Astrocyte (in vitro differentiated cells and primary cell): ENCODE results near the gene VOPP1. TPM values are rescaled to one million over a fixed set of nuclear protein-coding genes. Genes with fewer than 3 reads are reported as not detected.

Source experiments
- DNase-seq: peaks from one replicate; pipeline ENCODE4 v3.0.0-alpha.2; 2010; ENCODE audit warnings: low read depth
- FAIRE-seq: peaks from 2 replicates; lab custom pipeline; 2011; peaks lifted over from hg19 to GRCh38; lab: Jason Lieb, UNC
- H2AFZ ChIP-seq: 2 replicates; pipeline ENCODE4 v1.6.0; 2012; ENCODE audit warnings: low read depth, low read length, inconsistent platforms
- H3K27ac ChIP-seq: 2 replicates; pipeline ENCODE4 v1.5.1; 2011; ENCODE audit warnings: low read depth, low read length, inconsistent platforms
- H3K27me3 ChIP-seq: 2 replicates; pipeline ENCODE4 v1.6.0; 2011; ENCODE audit warnings: low read length, inconsistent platforms; ENCODE audit not compliant: insufficient read depth
- H3K36me3 ChIP-seq: 2 replicates; pipeline ENCODE4 v1.5.1; 2011; ENCODE audit warnings: low read length, inconsistent platforms; ENCODE audit not compliant: insufficient read depth
- H3K4me1 ChIP-seq: 2 replicates; pipeline ENCODE4 v1.5.1; 2011; ENCODE audit warnings: low read length, inconsistent platforms; ENCODE audit not compliant: insufficient read depth
- H3K4me2 ChIP-seq: 2 replicates; pipeline ENCODE4 v1.6.0; 2012; ENCODE audit warnings: low read length, inconsistent platforms
- H3K4me3 ChIP-seq: 2 replicates; pipeline ENCODE4 v1.5.1; 2011; ENCODE audit warnings: low read depth, mild to moderate bottlenecking, low read length, inconsistent platforms; ENCODE audit not compliant: insufficient read depth
- H3K79me2 ChIP-seq: 2 replicates; pipeline ENCODE4 v1.6.0; 2012; ENCODE audit warnings: mild to moderate bottlenecking, low read length, inconsistent platforms; ENCODE audit not compliant: insufficient read depth
- H3K9ac ChIP-seq: 2 replicates; pipeline ENCODE4 v1.6.0; 2012; ENCODE audit warnings: mild to moderate bottlenecking, low read length, inconsistent platforms
- H3K9me3 ChIP-seq: 2 replicates; pipeline ENCODE4 v1.5.1; 2012; ENCODE audit warnings: low read depth, mild to moderate bottlenecking, low read length, inconsistent platforms; ENCODE audit not compliant: insufficient read depth
- H4K20me1 ChIP-seq: 2 replicates; pipeline ENCODE4 v1.6.0; 2012; ENCODE audit warnings: low read length, inconsistent platforms; ENCODE audit not compliant: insufficient read depth
- H3K27ac Mint-ChIP-seq: one replicate; pipeline ENCODE4 v1.8.0; 2021; ENCODE audit warnings: mild to moderate bottlenecking, mixed read lengths; ENCODE audit not compliant: unreplicated experiment
- H3K27me3 Mint-ChIP-seq: one replicate; pipeline ENCODE4 v1.8.0; 2021; ENCODE audit warnings: low read depth, mixed read lengths; ENCODE audit not compliant: unreplicated experiment
- H3K36me3 Mint-ChIP-seq: one replicate; pipeline ENCODE4 v1.8.0; 2021; ENCODE audit warnings: low read depth, mixed read lengths; ENCODE audit not compliant: unreplicated experiment
- H3K4me1 Mint-ChIP-seq: one replicate; pipeline ENCODE4 v1.8.0; 2021; ENCODE audit warnings: low read depth, mixed read lengths; ENCODE audit not compliant: unreplicated experiment
- H3K4me3 Mint-ChIP-seq: one replicate; pipeline ENCODE4 v1.8.0; 2021; ENCODE audit warnings: mild to moderate bottlenecking, moderate library complexity, mixed read lengths; ENCODE audit not compliant: unreplicated experiment
- H3K9me3 Mint-ChIP-seq: one replicate; pipeline ENCODE4 v1.8.0; 2021; ENCODE audit warnings: mild to moderate bottlenecking, mixed read lengths; ENCODE audit not compliant: unreplicated experiment
- EZH2 ChIP-seq: IDR thresholded peaks from 2 replicates; pipeline ENCODE4 v1.6.1; 2012; ENCODE audit warnings: mild to moderate bottlenecking, low read length, inconsistent platforms; ENCODE audit not compliant: insufficient read depth
- total RNA-seq: library from RNA; stranded (reverse); gene quantifications from 2 replicates; pipeline ENCODE4 v1.2.1, GENCODE V29; 2021
- TF ChIP-seq, protein P1 (sequence below): IDR thresholded peaks from 2 replicates; pipeline ENCODE4 v1.5.1; 2011; ENCODE audit warnings: low read depth, mild to moderate bottlenecking, inconsistent platforms, low read length, moderate library complexity; ENCODE audit not compliant: insufficient read depth

VOPP1 gene
- total RNA-seq, 1 donor from 2014 or later = 133 TPM

DNA sequence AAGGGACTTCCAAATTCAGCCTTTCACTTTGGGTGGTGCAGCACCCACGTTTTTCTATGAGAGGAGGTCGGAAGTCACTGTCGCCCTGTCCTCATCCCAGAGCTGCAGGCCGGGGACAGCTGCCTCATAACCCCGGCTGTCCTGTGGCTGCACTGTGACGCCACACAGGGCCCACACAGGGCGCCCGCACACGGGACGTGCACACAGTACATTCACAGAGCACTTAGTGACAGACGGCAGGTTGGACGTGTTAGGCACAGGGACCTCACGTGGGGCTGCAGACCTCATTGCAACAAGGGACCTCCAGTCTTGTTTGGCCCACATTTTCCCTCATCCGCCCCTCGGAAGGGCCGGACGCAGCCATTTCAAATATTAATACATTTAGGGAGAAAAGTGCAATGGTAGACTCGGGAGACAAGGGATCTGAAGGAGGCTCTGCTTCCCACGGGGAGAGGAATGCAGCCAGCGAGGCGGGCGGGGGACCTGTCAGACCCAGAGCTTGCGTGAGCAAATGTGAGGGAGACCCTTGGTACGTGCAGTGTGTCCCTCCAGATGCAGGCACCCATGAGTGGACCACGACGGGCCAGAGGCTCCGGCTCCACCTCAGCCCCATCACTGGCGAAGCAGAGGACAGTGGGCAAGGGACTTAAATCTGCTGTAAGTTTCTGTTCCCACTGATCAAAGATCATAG lies 86.7 kb downstream of the VOPP1 start:
- Histone ChIP-seq H3K9ac (no peak overlapping the region), H3K36me3 (peaks cover 6% of the 10 kb centered on the region), H3K9me3 (no peaks in the 10 kb centered on the region), H3K4me1 (no peaks in the 10 kb centered on the region), H3K4me2 (no peak overlapping the region), H3K79me2 (peaks cover 6% of the 10 kb centered on the region), H3K27me3 (no peaks in the 10 kb centered on the region), H3K4me3 (no peak overlapping the region), H4K20me1 (peaks cover 90% of the 10 kb centered on the region), H3K27ac (no peak overlapping the region), H2AFZ (no peak overlapping the region)
- Mint-ChIP-seq H3K4me3 (no peak overlapping the region), H3K4me1 (peaks cover 23% of the 10 kb centered on the region), H3K36me3 (peaks cover 22% of the 10 kb centered on the region), H3K27ac (no peak overlapping the region), H3K27me3 (no peaks in the 10 kb centered on the region), H3K9me3 (no peaks in the 10 kb centered on the region)
- FAIRE-seq = no peak
- no peak for DNase-seq
- no peak for TF ChIP-seq EZH2
- TF ChIP-seq, protein P1, sequence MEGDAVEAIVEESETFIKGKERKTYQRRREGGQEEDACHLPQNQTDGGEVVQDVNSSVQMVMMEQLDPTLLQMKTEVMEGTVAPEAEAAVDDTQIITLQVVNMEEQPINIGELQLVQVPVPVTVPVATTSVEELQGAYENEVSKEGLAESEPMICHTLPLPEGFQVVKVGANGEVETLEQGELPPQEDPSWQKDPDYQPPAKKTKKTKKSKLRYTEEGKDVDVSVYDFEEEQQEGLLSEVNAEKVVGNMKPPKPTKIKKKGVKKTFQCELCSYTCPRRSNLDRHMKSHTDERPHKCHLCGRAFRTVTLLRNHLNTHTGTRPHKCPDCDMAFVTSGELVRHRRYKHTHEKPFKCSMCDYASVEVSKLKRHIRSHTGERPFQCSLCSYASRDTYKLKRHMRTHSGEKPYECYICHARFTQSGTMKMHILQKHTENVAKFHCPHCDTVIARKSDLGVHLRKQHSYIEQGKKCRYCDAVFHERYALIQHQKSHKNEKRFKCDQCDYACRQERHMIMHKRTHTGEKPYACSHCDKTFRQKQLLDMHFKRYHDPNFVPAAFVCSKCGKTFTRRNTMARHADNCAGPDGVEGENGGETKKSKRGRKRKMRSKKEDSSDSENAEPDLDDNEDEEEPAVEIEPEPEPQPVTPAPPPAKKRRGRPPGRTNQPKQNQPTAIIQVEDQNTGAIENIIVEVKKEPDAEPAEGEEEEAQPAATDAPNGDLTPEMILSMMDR = no peak

DNA sequence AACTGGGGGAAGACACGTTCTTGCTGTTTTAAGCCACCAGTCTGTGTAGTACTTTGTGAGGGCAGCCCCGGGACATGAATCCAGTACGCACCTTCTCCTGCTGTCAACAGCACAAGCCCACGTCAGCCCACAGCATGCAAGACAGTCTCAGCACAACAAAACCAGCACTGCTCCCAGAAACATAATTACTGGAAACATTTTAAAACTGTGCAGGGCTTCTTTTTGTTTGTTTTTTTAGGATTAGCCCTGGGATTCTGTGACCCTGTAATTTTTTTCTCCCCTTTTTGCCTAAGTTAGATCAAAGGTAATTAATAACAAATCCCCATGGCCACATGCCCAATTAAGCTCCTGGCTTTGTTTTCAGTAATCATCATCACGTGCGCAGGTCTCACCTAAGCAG lies 87.5 kb downstream of the VOPP1 start:
- H3K4me3 Mint-ChIP-seq = no peak overlapping the region

More for the DNA sequence above, 87.5 kb downstream of the VOPP1 start:
- H3K4me2 ChIP-seq = no peak overlapping the region
- TF ChIP-seq, protein P1 = no peak
- TF ChIP-seq EZH2 = no peak
- H3K4me1 ChIP-seq = no peaks in the 10 kb centered on the region
- peaks cover 23% of the 10 kb centered on the region for H3K4me1 Mint-ChIP-seq
- no peak overlapping the region for H3K27ac ChIP-seq
- no peak overlapping the region for H3K9ac ChIP-seq
- H4K20me1 ChIP-seq = peaks cover 84% of the 10 kb centered on the region
- peaks cover 6% of the 10 kb centered on the region for H3K79me2 ChIP-seq
- H3K9me3 ChIP-seq = no peaks in the 10 kb centered on the region
- H3K27me3 ChIP-seq = no peaks in the 10 kb centered on the region
- H3K27ac Mint-ChIP-seq = no peak overlapping the region
- H2AFZ ChIP-seq = no peak overlapping the region
- H3K36me3 Mint-ChIP-seq = peaks cover 19% of the 10 kb centered on the region
- H3K4me3 ChIP-seq = no peak overlapping the region
- FAIRE-seq (no peak), DNase-seq (no peak)
- no peaks in the 10 kb centered on the region for H3K27me3 Mint-ChIP-seq
- H3K9me3 Mint-ChIP-seq = no peaks in the 10 kb centered on the region
- peaks cover 6% of the 10 kb centered on the region for H3K36me3 ChIP-seq
